Posterior cingulate gyrus (tissue), 11 donors: ENCODE results near the gene MAP3K14.

Experiments
- DNase-seq, 10 donors: peaks; one replicate each; pipeline versions ENCODE4 v3.0.0 to v3.0.0-alpha.2; 2020 to 2021; ENCODE audit warnings: mixed read lengths in 3 of 10
- intact Hi-C: fragments of 100-400 bp; cut with DNase I; formaldehyde crosslinking; loops from one replicate; pipeline ENCODE4 v1.15.1; 2023

MAP3K14 gene

DNA sequence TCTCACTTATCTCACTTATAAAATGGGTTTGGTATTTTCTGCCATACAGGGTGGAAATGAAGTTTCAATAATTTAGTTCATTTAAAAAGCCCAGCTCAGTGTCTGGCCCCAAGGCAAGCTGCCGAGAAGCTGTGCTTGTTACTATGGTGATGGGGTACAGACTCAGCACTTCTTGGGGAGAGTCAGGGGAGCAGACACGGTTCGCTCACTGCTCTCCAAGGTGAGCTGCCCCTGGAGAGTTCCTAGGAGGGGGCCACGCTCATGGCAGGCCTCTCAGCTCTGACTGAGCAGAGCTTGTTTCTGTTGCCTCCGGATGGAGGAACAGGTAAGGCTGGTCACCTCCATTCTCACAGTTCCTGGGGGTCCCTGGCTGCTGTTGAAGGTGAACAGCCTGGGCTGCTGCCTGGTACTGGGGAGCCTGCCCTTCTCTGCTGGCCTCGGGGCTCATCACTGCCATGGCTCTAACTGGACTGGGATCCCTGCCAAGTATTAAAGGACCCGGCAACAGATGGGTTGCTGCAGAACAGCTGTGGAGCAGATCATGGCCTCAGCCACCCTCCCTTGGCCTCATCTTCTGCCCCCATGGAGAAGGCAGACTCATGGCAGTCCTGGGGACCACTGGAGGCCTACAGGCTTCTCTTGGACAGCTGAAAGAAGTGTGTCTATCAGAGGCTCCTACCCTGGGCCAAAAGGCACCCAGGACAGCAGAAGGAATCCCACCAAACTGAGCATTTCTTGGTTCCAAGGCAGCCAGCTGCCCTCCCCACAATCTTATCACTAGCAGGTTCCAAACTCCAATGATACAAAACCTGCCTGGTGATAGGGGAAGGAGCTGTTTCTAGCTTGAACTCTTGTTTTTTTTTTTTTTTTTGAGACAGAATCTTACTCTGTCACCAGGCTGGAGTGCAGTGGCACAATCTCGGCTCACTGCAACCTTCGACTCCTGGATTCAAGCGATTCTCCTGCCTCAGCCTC lies 29.0 kb downstream of the MAP3K14 start:
- DNase-seq: peak in 1 of 10 donors; percentile 80
- intact Hi-C loops: no loop called here

DNA sequence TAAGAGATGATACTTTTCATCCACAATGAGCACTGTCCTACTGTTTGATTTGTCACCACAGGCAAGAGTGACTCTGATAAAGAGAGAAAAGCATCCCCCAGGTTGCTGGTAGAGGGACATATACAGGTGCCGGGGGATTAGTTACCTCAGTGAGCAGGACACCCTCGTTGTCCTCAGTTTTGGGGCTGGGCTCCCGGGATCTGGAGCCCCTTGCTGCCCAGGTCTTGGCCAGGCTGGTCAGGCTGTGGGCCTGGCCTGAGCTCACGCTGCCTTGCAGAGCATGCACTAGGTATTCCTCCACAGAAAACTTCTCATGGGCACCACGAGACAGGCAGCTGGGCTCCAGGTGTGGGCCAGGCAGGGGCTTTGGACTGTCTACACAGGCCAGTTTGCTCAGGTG lies 30.5 kb downstream of the MAP3K14 start:
- intact Hi-C loops: no loop called here
- peak in 1 of 10 donors; percentile 63 for DNase-seq

DNA sequence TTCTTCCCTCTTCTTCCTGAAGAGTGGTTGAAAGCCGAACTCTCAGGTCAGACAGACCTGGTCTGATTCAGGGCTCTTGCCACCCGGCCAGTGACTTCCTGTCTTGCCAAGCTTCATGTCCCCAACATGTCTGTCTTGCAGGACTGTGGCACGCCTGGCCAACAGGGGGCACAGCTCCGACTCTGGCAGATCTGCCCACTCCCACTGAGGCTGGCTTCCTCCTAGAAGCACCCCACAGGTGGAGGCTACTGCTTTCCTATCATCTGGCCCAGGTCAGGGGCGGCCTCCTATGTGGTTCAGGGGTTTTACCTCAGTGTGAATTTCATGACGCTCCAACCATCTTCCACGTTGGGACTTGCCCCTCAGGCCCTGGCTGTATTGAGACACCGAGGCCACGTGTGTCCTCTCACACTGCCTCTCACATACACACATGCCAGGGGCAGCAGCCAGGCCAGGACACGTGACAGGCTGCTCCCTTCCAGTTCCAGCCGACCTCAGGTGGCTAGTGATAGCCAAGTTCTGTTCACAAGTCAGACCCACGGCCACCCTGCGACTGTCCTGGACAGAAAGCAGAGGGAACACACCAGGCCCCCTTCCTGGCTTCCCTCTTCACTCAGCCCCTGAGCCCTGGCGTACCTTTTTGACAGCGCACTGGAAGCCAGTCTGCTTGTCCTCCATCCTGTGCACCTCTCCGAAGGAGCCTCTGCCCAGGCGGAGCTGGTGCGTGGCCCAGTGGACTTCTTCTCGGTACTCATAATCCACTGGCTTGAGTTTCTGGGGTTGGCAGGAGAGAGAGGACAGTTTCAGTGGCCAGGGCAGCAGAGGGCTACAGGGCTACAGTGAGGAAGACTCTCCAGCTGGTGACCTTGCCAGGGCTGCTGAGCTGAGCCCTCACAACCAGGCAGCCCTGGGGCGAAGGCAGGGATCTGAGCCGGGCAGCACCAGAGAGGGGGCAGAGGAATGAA lies 32.4 kb downstream of the MAP3K14 start:
- intact Hi-C loops: no loop called here
- peak in 2 of 10 donors; percentile 70 to 71 for DNase-seq

DNA sequence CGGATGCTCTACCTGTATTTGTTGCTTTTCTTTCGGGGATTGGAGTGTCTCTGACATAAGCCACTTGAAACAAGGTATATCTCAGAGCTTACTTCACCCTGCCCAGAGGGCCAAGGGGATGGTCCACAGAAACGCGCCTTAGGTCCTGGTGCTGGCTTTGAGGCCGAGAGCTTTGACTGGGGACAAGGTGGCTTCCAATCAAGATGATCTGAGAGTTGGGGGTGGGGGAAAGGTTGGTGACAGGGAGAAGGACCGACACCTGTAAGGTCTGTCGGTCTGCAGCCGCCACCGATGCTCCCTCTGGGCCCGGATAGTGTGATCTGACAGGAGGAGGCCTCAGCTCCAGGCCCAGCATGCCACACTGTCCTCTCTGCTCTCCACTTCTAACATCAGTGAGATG lies 33.1 kb downstream of the MAP3K14 start:
- DNase-seq: peak in 2 of 10 donors; percentile 32 to 77
- intact Hi-C loops: no loop called here

DNA sequence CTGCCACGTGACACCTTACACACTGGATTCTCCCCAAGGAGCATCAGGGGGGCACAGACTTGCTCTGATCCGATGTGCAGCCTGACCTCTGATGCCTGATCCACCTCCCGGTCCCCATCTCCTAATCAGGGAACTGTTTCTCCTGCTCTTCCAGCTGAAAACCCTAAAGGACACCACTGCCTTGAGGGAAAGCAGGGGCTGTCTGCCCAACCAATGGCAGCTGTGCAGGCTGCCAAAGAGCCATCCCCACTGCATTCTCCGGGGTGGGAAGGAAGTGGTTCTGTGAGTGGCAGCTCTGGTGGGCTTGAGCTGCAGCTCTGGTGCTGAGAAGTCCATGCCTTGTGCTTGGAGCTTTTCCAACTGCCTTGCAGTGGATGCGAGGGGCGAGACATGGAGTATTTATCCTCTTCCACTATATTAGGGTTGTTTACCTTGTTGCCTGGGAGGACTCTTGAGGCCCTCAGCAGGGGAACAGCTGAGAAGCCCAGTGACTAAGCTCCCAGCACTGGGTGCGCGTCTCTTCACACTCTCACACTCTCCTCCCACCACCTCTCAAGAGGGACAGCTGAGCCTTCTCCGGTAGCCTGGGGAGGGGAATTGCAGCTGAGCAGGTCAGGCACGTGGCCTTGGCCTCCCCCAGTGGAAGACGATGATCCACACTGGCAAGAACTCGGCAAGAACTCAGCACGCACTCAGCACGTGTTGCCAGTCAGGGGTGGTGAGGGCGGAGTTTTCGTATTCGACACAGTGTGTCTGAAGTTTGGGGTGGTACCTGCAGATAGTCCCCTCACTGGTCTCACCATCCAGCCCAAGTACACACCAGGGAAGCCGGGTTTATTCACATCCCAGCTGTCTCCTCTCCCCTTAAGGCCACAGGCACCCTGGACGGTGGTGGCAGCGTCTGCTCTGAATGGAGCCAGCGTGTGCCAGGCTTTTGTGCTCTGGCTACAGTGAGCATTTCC lies 33.9 kb downstream of the MAP3K14 start:
- intact Hi-C loops: no loop called here
- peak in 7 of 10 donors; percentile 44 to 93 (median 68) for DNase-seq

DNA sequence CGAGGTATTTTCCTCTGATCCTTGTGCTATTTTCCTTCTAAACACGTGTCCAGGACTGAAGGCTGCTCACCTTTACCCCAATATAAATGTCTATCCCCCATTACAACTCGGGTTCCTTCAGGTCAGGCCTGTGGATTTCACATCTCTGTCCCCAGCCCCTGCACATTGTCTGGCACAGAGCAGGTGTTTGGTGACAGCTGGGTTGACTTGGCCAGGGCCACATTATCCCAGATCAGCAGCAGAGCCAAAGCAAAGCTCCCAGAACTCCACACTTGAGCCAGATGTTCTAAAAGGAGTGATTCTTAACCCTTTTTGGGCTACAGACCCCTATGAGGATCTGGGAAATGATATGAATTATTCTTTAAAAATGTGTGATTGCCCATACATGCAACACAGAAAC lies 36.9 kb downstream of the MAP3K14 start:
- no peak for DNase-seq
- intact Hi-C loops: no loop called here

DNA sequence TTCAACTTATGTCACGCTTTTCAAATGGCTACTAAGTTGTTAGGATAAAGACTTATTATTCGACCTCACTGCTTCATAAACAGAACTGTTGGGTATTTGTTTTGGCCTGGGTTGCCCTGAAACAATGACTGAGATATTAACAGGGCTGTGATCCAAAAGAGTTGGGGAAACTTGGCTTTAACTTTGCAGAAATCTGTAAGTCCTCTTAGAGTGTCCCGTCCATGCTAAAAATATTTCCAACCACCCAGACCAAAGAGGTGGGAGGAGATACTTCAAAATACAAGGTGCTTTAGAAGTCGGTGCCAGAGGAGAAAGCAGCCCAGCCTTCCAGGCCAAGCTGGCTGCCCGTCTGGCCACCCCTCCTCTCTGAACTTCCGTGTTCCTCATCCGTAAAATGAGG lies 38.8 kb downstream of the MAP3K14 start:
- intact Hi-C loops: loop anchor here (1.0 kb wide), 2 partner anchors 39 to 107 kb away; partner anchors contain the start of gene MAP3K14
- DNase-seq: peak in 1 of 10 donors; percentile 50

DNA sequence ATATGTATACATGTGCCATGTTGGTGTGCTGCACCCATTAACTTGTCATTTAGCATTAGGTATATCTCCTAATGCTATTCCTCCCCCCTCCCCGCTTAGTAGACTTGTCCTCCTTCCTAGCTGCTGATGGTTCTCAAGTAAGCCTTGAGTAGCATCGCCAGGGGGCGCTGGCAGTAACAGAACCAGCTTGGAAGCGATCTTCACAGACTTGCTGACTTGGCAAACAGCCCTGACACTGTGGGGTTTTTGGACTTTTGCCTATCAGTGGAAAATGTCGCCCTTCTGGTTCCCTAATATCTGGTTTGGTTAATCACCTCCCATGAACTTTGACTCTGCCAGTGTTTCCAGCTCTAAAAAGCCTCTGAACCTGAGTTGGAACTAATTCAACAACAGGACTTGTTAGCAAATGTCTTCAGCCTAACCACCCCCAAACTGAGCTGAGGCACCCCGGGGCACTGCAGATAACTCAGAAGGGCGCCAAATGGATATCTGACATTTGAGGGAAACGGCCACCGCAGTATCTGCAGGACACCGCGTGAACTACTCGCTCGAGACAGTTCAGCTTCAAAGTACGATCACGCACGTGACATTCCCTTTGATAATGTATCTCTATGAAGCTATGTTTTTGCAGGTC lies 39.5 kb downstream of the MAP3K14 start:
- intact Hi-C loops: loop anchor here (1.0 kb wide), 2 partner anchors 40 to 108 kb away; partner anchors contain the start of gene MAP3K14
- peak; percentile 74 to 98 (median 90) for DNase-seq

DNA sequence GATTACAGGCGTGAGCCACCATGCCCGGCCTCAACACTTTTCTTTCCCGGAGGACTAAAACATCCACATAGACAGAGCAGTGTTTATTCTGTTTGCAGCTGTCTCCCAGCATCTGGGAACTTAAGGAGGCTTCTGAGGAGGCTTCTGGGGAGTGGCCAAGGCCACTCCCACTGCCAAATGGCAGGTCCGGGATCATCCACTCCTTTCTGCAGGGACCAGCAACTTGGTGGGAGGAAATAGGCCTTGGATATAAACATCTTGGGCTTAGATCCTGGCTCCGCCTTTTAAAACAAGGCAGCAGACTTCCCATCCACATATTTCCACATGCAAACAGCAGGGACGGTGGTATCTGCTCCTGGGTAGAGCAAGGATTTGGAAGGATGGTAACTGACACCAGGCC lies 40.8 kb downstream of the MAP3K14 start:
- peak in 1 of 10 donors; percentile 10 for DNase-seq

DNA sequence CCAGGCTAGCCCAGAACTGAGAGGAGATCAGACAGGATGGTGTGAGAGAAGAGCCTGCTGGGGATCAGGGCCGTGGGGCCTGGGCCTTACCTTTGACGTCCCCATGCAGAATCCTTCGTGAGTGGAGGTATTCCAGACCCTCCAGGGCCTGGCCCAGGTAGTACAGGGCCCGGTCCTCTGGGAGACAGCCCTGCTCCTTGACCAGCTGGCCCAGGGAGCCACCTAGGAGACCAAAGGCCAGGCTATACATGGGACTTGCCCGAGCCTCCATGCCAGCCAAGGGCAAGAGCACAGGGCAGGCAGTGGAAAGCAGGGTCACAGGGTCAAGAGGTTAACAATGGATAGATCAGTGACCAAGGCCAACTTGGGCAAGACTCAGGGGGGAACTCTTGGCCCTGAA lies 42.8 kb downstream of the MAP3K14 start:
- DNase-seq: peak in 2 of 10 donors; percentile 21 to 60
- intact Hi-C loops: no loop called here

More for the DNA sequence above, 40.8 kb downstream of the MAP3K14 start:
- intact Hi-C loops: no loop called here

DNA sequence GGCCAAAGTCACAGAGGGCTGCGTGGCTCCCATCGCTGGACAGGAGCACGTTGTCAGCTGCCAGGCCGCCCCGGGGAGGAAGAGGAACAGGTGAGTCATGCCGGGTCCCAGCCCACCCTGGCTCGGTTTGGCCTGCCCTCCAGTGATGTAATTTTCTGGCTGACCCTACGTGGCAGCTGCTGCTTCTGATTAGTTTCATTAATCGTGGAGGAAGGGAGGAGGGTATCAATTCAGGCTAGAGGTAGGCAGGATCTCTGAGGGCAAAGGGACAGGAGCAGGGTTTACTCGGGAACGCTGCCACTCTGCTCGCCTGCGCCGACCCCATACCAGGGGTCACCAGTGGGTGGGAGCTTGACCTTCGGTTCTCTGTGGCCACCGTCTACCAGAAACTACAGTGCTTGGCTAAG lies 43.3 kb downstream of the MAP3K14 start:
- intact Hi-C loops: no loop called here
- peak in 2 of 10 donors; percentile 67 to 72 for DNase-seq

DNA sequence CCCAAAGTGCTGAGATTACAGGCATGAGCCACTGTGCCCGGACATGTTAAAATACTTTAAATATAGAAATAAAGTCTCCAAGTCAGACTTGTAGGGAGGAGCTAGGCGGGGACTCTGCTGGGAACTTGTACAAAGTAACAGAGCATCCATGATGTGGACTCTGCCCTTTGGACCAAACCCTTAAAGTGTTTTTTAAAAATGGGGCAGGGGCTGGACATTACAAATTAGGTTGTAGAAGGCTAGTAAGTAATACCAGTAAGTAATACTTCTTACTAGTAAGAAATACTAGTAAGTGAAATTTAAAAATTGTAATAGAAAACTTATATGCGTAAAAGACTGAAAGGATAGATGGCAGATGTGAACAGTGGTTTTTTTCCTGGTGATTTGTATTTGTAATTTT lies 45.2 kb downstream of the MAP3K14 start:
- DNase-seq: no peak
- intact Hi-C loops: no loop called here

DNA sequence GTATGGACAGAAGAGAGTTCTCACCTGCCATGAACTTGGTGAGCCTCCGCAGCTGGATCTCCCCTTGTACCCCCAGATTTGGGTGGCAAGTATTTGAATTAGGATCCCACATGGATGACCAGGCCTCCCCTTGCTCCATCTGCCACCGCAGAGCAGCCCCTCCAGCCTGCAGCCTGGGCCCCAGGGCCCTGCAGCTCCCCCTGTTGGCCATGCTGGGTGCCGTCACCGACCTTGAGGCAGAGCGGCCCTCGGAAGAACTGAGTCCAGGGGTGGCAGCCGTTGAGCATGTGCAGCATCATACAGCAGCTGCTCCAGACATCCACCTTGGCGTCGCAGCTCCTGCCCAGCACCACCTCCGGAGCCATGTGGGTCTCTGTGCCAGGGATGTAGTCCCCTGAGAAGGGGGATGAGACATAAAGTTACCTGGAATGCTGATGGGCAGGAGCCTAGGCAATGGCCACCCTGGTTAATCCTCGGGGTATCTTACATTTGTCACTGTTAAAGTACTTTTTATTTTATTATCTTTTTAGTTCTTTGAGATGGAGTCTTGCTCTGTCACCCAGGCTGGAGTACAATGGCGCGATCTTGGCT lies 45.9 kb downstream of the MAP3K14 start:
- peak in 1 of 10 donors; percentile 63 for DNase-seq
- intact Hi-C loops: no loop called here

DNA sequence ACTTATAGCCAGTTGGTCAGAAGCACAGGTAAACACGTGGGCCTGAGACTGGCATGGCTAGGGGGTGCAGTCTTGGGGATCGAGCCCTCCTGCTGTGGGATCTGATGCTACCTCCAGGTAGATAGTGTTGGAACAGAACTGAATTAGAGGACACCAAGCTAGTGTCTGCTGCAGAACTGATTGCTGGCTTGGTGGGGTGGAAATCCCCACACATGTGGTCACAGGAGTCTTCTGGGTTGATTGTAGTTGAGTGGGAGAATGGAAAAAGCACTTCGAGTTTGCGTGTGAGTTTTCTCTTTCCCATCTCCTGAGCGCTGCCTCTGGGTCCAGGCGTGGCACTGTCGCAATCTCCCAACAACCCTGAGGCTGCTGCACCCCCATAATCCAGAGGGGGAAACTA lies 46.9 kb downstream of the MAP3K14 start:
- intact Hi-C loops: no loop called here
- DNase-seq: peak in 1 of 10 donors; percentile 35

DNA sequence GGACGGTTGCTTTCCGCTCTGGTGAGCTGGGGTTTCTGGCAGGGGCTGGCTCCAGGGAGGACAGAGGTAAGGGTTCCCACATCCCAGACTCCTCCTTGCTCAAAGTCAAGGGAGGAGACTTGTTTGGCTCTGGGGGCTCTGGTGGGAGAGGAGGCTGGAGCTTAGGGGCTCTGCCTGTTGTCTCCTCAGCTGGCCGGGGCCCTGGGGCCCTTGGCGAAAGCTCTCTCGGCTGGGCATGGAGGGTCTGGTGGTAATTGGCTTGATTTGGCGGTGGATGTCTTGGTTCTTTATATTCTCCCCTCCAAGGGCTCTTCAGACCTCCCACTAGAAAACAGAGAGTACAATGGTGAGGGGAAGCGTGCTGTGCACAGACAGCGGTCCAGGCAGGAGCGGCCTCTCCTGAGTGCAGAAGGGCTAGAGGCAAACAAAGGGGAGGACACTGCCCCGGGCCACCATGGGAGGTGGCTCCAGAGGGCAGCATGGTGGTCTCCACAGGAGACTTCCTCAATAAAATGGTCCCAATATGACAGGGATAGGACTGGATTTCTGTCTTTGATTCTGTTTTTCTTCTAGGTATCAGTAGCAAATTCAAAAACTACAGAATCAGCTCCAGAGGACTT lies 49.3 kb downstream of the MAP3K14 start:
- intact Hi-C loops: no loop called here
- DNase-seq: no peak

DNA sequence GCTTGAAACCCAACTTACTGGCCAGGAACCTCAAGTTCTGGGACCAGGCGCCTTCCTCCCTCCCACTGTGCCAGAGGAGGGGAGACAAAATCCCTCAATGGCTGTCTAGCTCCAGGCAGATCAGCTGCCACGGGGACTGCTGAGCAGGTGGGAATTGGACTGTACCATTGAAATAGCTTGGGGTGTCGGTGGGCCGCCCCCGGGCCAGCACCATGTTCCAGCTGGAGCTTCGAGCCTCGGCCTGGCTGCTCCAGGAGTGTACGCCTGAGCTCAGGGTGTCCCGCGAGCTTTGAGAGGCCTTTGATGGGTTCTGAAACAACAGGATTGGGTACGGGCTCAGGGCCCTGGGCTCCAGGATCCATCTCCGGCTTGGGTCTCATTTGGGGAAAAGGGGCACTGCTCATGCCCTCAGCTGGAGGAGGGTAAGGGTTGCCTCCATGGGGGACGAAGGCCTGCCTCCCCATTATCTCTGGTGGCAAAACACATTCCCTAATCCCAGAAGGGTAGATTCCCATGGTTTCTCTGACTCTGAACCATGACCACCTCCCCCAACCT lies 50.4 kb downstream of the MAP3K14 start:
- no peak for DNase-seq
- intact Hi-C loops: no loop called here

DNA sequence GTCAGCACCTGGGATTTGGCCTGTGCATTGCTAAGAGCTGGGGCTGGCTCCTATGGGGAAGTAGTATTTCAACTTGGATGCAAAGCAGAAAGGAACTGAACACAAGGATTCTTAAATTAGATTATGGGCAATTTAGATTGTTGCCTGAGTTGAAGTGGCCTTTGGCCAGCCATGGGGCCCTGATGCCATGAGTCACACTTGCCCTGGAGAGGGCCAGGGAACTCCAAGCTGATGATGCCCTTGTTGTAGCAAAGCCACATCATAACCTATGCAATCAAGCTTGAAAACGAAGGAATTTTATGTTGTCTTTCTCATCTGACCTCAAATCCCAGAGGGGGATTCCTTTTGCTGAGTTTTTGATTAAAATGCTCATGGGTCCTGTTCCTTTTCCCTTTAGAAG lies 51.0 kb downstream of the MAP3K14 start:
- DNase-seq: no peak
- intact Hi-C loops: no loop called here

DNA sequence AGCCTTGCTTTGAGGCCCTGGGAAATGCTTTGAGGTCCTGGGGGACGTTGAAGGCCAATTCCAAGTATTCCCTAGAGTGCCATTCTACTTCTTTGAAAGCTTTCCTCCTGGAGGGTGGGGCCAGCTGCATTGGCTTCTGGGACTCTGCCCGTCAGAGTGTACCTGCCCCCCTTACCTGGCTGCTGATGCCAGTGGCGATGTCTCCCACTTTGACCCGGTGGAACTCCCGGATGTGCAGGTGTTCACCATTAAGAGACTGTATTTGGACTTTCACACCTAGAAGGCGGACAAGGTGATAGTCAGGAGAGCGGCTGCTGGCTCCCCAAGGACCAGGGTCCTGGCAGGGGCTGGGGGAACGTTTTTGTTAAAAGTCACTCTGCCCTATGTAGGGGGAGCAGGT lies 51.8 kb downstream of the MAP3K14 start:
- DNase-seq: no peak
- intact Hi-C loops: no loop called here
